Measurements from ENCODE around the gene LIFR. TPM values are rescaled to one million over a fixed set of nuclear protein-coding genes. Genes with fewer than 3 reads are reported as not detected.

The LIFR gene
- total and polyA plus RNA-seq, 2 donors (not counting 3 experiments of a cell fraction or from before 2014, with no cell fraction given), result 4.1 to 36.4 TPM

- Histone ChIP-seq H3K4me3 (replicated peaks in 1 of 3; ENCODE audit: insufficient read depth in 1 of 3, low read depth in 1 of 3, low read length in 3 of 3) (no peak overlapping the region), H3K27me3 (ENCODE audit: control insufficient read depth in 2 of 2, insufficient read depth in 2 of 2, low read length in 2 of 2) (peaks cover 4 to 11% of the 10 kb centered on the region in 2 experiments), H4K20me1 (replicated peaks; ENCODE audit: control insufficient read depth, extremely low read depth, insufficient read depth, low read length) (no peaks in the 10 kb centered on the region), H3K79me2 (ENCODE audit: control insufficient read depth, insufficient read depth, low read length) (no peaks in the 10 kb centered on the region), H2AFZ (ENCODE audit: low read depth, low read length) (no peak overlapping the region), H3K9me1 (replicated peaks; ENCODE audit: control insufficient read depth, extremely low read depth, insufficient read depth, low read length) (no peaks in the 10 kb centered on the region), H3K9ac (replicated peaks; ENCODE audit: extremely low read depth, insufficient read depth, low read length) (no peak overlapping the region), H3K36me3 (ENCODE audit: control insufficient read depth in 2 of 2, extremely low read depth in 1 of 2, insufficient read depth in 2 of 2, low read length in 2 of 2) (no peaks in the 10 kb centered on the region), H3K9me3 (replicated peaks; ENCODE audit: control insufficient read depth, insufficient read depth, low read length) (no peaks in the 10 kb centered on the region), H3K4me1 (ENCODE audit: control insufficient read depth, extremely low read depth, insufficient read depth, low read length) (no peaks in the 10 kb centered on the region), H3K4me2 (ENCODE audit: insufficient read depth, low read length) (no peak overlapping the region), H3K27ac (ENCODE audit: insufficient read depth, low read depth, low read length) (no peak overlapping the region)
- no peak for TF ChIP-seq FOS (IDR thresholded peaks at IDR 0.05; ENCODE audit: borderline replicate concordance, insufficient read depth, low read length)
- no peak for TF ChIP-seq EZH2 (IDR thresholded peaks at IDR 0.05; ENCODE audit: borderline replicate concordance, low read depth, low read length, severe bottlenecking)
- TF ChIP-seq CTCF (IDR thresholded peaks at IDR 0.05; ENCODE audit: extremely low read depth in 1 of 2, insufficient read depth in 1 of 2, low read depth in 1 of 2, low read length in 2 of 2), result no peak
- no peak for TF ChIP-seq GATA2 (IDR thresholded peaks at IDR 0.05; ENCODE audit: insufficient read depth, insufficient read length, low read depth, low read length)
- no peak for TF ChIP-seq MYC (IDR thresholded peaks at IDR 0.05; ENCODE audit: low read depth, low read length)
- TF ChIP-seq, protein P1, sequence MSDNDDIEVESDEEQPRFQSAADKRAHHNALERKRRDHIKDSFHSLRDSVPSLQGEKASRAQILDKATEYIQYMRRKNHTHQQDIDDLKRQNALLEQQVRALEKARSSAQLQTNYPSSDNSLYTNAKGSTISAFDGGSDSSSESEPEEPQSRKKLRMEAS (IDR thresholded peaks at IDR 0.05; ENCODE audit: insufficient read depth, insufficient read length), result no peak
- TF ChIP-seq JUN (IDR thresholded peaks at IDR 0.05; ENCODE audit: borderline replicate concordance, insufficient read depth, insufficient read length, low read depth), result no peak
- no peak for TF ChIP-seq POLR2AphosphoS5 (IDR thresholded peaks at IDR 0.05; ENCODE audit: insufficient read depth, low read depth, low read length)
- TF ChIP-seq POLR2A (IDR thresholded peaks at IDR 0.05; ENCODE audit: low read depth, low read length), result no peak
- POLR2A ChIA-PET, result no interaction called here
- dilution Hi-C loops (cut with MboI; ENCODE audit: extremely low pct_ligation_motif_present, low sequenced_read_pairs), result no loop called here
- no TSS peak for BruUV-seq (replicated peaks)
- CTCF ChIA-PET, result interaction anchor here (0.8 to 1.5 kb wide), 3 partner anchors 10 to 141 kb away, joined by 4 to 7 read pairs (median 4); no protein-coding TSS in a partner anchor
- FAIRE-seq, result no peak
- DNase-seq (ENCODE audit: low read depth, low spot score), result no peak
- intact Hi-C loops (cut with micrococcal nuclease), result no loop called here
Measured at GRCh38 chr5:38582293-38582974, 26.0 kb upstream of the LIFR start.
